IPS-20b (cell line): Measurements from ENCODE around the gene ST3GAL5.
"Not testable (repeated sequence)": the region's sequence is repeated elsewhere in the genome, so short reads cannot be mapped to it uniquely, and the experiment has no call there.

ENCODE experiments used
- H3K27ac ChIP-seq: one replicate; pipeline ENCODE4 v1.5.1; 2013; ENCODE audit warnings: low read length
- H3K27me3 ChIP-seq: 2 replicates; pipeline ENCODE4 v1.6.1; 2013; ENCODE audit warnings: mild to moderate bottlenecking, low read length, inconsistent platforms; ENCODE audit not compliant: insufficient read depth
- H3K36me3 ChIP-seq: 2 replicates; pipeline ENCODE4 v1.6.1; 2013; ENCODE audit warnings: low read depth, mild to moderate bottlenecking, inconsistent platforms, low read length, moderate library complexity; ENCODE audit not compliant: insufficient read depth
- H3K4me1 ChIP-seq: 2 replicates; pipeline ENCODE4 v1.6.1; 2013; ENCODE audit warnings: mild to moderate bottlenecking, control low read depth, inconsistent platforms, low read length, moderate library complexity; ENCODE audit not compliant: insufficient read depth
- H3K4me3 ChIP-seq: 2 replicates; pipeline ENCODE4 v1.5.1; 2013; ENCODE audit warnings: mild to moderate bottlenecking, low read length, inconsistent platforms
- H3K9ac ChIP-seq: 2 replicates; pipeline ENCODE4 v1.6.1; 2013; ENCODE audit warnings: low read depth, mild to moderate bottlenecking, inconsistent platforms, low read length, moderate library complexity
- H3K9me3 ChIP-seq: 2 replicates; pipeline ENCODE4 v1.6.1; 2013; ENCODE audit warnings: mild to moderate bottlenecking, low read depth, low read length, inconsistent platforms; ENCODE audit not compliant: insufficient read depth

Gene ST3GAL5

DNA sequence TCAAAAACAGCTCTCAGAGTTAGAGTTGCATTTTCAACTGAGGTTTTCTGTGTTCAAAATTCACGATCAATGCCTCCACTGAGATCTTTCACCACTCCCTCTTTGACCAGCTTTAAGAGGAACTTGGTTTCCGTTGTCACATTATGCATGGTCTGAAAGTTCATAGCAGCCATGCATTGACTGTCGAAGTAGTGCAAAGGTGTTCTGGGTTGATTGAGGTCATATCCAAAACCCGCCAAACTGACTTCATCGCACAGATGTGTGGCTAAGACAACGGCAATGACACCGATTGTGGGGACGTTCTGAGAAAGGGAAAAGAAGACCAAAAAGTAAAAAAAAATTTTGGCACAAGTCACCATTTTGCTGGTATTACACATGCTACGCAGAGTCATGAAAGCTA is 48.7 kb downstream of the ST3GAL5 start:
- Histone ChIP-seq H3K36me3 (no peaks in the 10 kb centered on the region), H3K27ac (no peak overlapping the region), H3K9ac (no peak overlapping the region), H3K4me1 (no peaks in the 10 kb centered on the region), H3K9me3 (no peaks in the 10 kb centered on the region), H3K27me3 (no peaks in the 10 kb centered on the region), H3K4me3 (no peak overlapping the region)

DNA sequence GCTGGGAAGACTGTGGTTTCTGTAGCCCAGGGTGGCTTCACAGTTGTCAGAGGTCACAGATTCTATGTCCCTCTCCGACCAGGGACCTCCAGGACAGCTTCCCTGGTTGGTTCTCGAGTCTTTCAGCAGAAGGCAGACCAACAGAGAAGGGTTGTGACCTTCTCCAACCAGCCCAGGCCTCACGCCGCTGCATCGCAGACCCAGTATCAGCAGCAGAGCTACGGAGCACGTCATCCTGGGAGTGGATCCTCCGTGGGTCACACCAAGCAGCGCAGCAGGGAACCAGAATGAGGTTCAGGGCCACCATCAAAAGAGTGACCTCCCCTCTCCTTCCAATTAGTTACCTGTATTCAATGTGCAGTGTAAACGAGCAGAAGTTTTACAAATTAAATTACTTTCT is 49.3 kb downstream of the ST3GAL5 start:
- Histone ChIP-seq H3K4me1 (no peaks in the 10 kb centered on the region), H3K9me3 (no peaks in the 10 kb centered on the region), H3K27ac (no peak overlapping the region), H3K4me3 (no peak overlapping the region), H3K27me3 (no peaks in the 10 kb centered on the region), H3K36me3 (no peaks in the 10 kb centered on the region), H3K9ac (no peak overlapping the region)

DNA sequence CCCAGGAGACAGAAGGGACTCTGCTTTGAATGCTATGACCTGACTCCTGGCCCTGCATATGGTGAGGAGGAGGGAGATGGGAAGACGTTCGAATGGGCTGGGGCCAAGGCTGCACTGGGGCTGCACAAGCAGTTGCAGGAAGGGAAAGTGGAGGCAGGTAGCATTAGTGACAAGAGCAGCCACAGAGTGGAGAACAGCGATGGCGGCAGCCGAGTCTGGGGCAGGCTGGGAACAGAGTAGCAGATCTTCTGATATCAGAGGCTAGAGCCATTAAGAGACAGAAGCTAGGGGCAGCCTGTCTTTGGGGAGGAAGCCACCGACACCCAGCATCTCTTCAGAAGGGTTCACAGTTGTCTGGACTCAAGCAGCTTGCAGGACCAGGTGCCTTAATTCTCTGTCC is 50.1 kb downstream of the ST3GAL5 start:
- no peaks in the 10 kb centered on the region for H3K9me3 ChIP-seq
- H3K4me3 ChIP-seq, result no peak overlapping the region
- H3K4me1 ChIP-seq, result no peaks in the 10 kb centered on the region
- no peak overlapping the region for H3K9ac ChIP-seq
- no peak overlapping the region for H3K27ac ChIP-seq
- no peaks in the 10 kb centered on the region for H3K27me3 ChIP-seq
- H3K36me3 ChIP-seq, result no peaks in the 10 kb centered on the region

DNA sequence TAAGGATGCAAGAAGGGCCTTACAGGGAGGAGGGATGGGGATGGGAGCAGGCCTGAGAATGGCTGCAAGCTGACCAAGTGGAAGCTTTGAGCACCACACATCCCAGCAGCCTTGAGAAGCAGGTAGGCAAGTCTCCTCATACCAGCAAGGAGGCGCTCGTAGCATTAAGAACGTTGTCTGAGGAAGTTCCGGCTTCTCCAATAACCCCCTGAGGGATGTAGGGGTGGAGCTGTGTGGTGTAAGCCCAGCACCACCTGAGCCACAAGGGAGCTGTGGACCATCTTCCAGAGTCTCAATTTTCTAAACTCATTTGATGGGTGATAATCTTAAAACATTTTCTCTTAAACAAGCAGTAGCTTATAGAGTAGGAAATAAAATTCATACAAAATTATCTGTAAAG is 50.6 kb downstream of the ST3GAL5 start:
- no peaks in the 10 kb centered on the region for H3K27me3 ChIP-seq
- no peaks in the 10 kb centered on the region for H3K36me3 ChIP-seq
- no peaks in the 10 kb centered on the region for H3K9me3 ChIP-seq
- no peak overlapping the region for H3K9ac ChIP-seq
- H3K4me3 ChIP-seq, result no peak overlapping the region
- H3K4me1 ChIP-seq, result no peaks in the 10 kb centered on the region
- H3K27ac ChIP-seq, result no peak overlapping the region

DNA sequence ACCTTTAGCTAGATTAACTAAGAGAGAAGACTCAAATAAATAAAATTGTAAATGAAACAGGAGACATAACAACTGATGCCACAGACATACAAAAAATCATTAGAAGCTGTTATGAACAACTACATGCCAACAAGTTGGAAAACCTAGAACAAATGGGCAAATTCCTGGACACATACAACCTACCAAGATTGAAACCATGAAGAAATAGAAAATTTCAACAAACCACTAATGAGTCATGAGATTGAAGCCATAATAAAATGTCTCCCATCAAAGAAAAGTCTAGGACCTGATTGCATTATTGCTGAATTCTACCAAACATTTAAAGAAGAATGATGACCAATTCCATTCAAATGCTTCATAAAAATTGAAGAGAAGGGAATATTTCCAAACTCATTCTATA is 54.3 kb downstream of the ST3GAL5 start:
- Histone ChIP-seq H3K4me1 (no peaks in the 10 kb centered on the region), H3K9ac (no peak overlapping the region), H3K27me3 (no peaks in the 10 kb centered on the region), H3K27ac (no peak overlapping the region), H3K9me3 (no peaks in the 10 kb centered on the region), H3K36me3 (no peaks in the 10 kb centered on the region), H3K4me3 (no peak overlapping the region)

DNA sequence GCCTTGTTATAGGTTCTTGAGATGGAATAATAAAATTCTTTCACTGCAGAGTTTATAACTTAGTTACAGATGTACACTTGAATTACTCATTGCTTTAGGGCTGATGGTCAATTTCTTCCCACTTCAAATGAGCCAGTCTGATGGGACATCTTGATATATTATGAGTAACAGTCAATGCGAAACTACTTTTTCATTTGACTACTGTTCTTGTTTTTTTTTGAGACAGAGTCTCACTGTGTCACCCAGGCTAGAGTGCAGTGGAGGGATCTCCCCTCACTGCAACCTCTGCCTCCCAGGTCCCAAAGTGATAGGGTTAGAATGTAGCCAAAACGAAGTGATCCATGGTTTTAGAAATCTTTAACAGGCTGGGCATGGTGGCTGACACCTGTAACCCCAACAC is 57.1 kb downstream of the ST3GAL5 start:
- no peaks in the 10 kb centered on the region for H3K36me3 ChIP-seq
- H3K9me3 ChIP-seq, result no peaks in the 10 kb centered on the region
- no peak overlapping the region for H3K4me3 ChIP-seq
- H3K9ac ChIP-seq, result no peak overlapping the region
- H3K4me1 ChIP-seq, result no peaks in the 10 kb centered on the region
- no peak overlapping the region for H3K27ac ChIP-seq
- no peaks in the 10 kb centered on the region for H3K27me3 ChIP-seq

DNA sequence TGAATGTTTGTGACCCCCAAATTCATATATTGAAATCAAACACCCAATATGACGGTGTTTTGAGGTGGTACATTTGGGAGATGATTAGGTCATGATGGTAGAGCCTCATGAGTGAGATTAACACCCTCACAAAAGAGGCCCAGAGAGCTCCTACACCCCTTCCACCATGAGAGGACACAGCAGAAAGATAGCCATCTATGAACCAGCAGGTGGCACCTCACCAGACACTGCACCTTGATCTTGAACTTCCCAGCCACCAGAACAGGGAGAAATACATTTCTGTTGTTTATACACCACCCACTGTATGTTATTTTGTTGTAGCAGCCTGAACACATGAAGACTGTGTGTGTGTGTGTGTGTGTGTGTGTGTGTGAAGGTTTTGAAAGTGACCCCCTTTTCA is 58.1 kb downstream of the ST3GAL5 start:
- Histone ChIP-seq H3K27me3 (no peaks in the 10 kb centered on the region), H3K4me1 (no peaks in the 10 kb centered on the region), H3K27ac (no peak overlapping the region), H3K4me3 (no peak overlapping the region), H3K9ac (no peak overlapping the region), H3K9me3 (no peaks in the 10 kb centered on the region), H3K36me3 (no peaks in the 10 kb centered on the region)

DNA sequence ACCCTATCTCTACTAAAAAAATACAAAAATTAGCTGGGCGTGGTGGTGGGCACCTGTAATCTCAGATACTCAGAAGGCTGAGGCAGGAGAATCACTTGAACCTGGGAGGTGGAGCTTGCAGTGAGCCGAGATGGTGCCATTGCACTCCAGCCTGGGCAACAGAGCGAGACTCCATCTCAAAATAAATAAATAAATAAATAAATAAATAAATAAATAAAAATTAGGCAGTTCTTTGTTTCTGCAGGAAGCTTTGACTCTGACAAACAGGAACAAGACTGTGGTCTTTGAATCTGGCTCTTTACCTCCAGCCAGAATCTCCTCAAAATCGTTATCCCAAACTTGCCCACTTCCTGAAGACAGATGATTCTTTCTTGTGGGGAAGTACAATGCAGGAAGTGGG is 59.4 kb downstream of the ST3GAL5 start:
- not testable (repeated sequence) for H3K27ac ChIP-seq, H3K36me3 ChIP-seq, H3K4me3 ChIP-seq, H3K4me1 ChIP-seq, H3K9me3 ChIP-seq, H3K27me3 ChIP-seq, H3K9ac ChIP-seq

DNA sequence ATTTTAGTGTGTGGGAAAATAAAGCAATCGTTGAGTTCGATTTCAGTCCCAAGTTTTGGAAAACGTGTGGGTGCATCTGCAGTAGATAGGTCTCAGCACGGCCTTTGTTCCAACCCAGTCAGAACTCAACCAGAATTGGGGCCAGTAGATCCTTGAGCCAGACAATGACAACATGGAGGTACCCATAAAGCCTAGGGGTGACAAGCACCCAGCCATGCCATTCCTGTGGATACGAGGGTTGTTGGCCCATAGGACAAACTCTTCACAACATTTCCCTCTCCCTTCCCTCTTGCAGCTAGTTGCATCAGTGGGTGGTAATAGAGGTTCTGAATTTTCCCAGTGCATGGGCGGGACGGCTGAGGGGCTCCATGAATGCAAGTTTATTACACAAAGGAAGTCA is 60.1 kb downstream of the ST3GAL5 start:
- Histone ChIP-seq H3K4me3 (no peak overlapping the region), H3K27ac (no peak overlapping the region), H3K36me3 (no peaks in the 10 kb centered on the region), H3K27me3 (no peaks in the 10 kb centered on the region), H3K4me1 (no peaks in the 10 kb centered on the region), H3K9me3 (no peaks in the 10 kb centered on the region), H3K9ac (no peak overlapping the region)

DNA sequence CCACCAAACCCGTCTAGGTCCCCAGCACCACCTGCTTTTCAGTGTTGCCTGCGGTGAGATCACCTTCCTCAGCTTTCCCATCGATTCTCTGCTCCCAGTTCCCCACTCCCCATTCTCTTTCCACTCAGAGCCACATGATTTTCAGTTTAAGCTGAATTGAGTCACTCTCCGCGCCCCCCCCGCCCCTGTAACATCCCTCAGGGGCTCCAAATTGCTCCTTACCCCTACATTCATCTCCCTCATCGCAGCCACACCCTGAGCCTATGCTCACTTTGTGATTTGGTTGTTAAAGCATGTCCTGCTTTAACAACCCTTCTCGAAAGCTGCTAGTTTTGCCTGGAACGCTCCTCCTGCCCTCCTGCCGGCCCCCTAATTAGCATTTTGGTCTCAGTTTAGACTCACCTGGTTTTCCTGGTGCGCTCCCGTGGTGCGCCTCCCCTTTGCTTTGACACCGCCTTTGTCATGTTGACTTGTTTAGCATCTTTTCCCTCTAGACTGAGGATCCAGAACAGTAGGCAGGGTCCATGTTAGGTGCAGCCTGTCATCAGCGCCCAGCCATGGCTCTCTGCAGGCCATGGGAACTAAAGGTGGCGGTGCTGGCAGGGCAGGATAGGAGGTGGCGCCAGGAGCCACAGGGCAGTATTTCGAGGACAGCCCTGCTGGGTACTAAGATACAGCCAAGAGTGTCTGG is 60.8 kb downstream of the ST3GAL5 start:
- Histone ChIP-seq H3K9me3 (no peaks in the 10 kb centered on the region), H3K4me3 (no peak overlapping the region), H3K9ac (no peak overlapping the region), H3K27ac (no peak overlapping the region), H3K4me1 (no peaks in the 10 kb centered on the region), H3K36me3 (no peaks in the 10 kb centered on the region), H3K27me3 (no peaks in the 10 kb centered on the region)

DNA sequence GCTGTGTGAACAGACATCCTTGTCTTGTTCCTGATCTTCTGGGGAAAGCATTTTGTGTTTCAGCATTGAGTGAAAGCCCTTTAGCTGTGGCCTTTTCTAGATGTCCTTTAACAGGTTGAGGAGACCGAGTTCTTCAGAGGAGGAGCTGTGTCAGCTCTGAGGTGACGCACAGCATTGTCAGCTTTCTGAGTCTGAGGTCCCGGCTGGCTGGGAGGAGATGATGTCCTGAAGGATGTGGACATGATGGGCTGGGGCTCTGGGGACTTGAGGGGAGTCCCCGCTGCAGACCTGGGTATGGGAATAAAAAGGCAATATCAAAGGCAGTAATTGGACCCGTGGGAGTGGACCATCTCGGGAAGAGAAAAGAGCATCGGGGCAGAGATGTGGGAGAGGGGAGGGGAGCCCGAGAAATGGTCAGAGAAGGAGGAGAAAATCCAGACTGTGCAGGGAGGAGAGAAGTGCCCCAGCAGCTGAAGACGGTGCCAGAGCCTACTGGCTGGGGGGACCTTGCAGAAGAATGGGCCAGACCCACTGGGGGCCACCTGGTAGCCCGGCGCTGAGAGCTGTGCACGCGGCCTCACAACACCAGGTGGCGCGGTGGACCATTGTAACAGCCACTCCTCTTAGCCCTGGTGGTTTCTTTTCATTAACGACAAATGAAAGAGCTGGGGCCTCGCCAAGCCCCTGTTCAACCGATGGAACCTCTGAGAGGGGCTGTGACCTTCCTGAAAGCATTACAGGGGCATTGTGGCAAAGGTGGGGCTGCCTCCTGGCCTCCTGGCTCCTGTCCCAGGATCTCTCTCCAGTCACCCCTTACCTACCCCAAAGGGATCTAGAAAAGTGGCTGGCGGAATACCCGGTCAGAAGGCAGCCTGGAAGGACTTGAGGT is 61.6 kb downstream of the ST3GAL5 start:
- Histone ChIP-seq H3K4me3 (no peak overlapping the region), H3K9me3 (no peaks in the 10 kb centered on the region), H3K27me3 (no peaks in the 10 kb centered on the region), H3K9ac (no peak overlapping the region), H3K4me1 (no peaks in the 10 kb centered on the region), H3K27ac (no peak overlapping the region), H3K36me3 (no peaks in the 10 kb centered on the region)

DNA sequence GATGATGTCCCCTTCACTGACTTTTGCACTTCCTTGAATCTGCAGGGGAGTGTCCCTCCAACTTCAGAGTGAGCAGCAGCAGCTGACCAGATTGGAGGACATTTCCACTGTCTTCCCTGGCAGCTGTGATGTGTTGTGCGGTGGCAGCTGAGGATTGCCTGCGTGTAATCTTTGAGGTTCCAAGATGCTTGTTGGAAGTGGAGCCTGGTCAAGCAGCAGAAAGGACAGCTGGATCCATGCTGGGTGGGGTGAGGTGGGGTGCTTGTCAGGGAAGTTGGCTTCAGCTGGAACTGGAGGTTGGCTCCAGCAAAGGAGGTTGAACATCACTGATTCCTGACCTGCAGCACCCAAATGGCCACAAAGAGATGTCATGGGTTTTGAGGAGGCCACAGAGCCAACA is 64.8 kb downstream of the ST3GAL5 start:
- H3K36me3 ChIP-seq, result no peaks in the 10 kb centered on the region
- no peak overlapping the region for H3K27ac ChIP-seq
- no peak overlapping the region for H3K4me3 ChIP-seq
- no peaks in the 10 kb centered on the region for H3K27me3 ChIP-seq
- H3K9ac ChIP-seq, result no peak overlapping the region
- H3K4me1 ChIP-seq, result no peaks in the 10 kb centered on the region
- no peaks in the 10 kb centered on the region for H3K9me3 ChIP-seq
